ENCODE measurements around the gene MAD1L1. TPM values are rescaled to one million over a fixed set of nuclear protein-coding genes. Genes with fewer than 3 reads are reported as not detected.

MAD1L1 gene
- total and polyA plus RNA-seq, 2 of the 13 experiments (the other 11 are each of a cell fraction or from before 2014, with no cell fraction given) = 17.4 to 64.7 TPM

DNA sequence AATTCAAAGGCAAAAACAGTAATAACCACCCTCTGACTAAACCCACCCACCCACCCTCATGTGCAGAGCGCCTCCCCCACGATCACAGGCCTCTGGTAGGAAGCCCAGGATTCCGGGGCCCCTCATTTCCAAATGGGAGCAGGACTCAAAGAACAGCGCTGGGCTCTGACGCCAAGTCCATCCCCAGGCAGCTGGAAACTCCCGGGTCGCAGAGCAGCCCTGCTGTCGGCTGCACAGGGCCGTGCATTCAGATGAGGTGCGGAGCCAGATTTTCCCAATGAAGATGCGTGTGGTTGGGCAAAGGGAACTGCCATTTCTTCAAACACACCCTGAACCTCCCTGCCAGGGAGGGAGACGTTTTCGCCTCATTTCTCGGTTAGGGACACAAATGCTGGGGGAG lies 152.3 kb downstream of the MAD1L1 start (continued):
- TF ChIP-seq, protein P1, sequence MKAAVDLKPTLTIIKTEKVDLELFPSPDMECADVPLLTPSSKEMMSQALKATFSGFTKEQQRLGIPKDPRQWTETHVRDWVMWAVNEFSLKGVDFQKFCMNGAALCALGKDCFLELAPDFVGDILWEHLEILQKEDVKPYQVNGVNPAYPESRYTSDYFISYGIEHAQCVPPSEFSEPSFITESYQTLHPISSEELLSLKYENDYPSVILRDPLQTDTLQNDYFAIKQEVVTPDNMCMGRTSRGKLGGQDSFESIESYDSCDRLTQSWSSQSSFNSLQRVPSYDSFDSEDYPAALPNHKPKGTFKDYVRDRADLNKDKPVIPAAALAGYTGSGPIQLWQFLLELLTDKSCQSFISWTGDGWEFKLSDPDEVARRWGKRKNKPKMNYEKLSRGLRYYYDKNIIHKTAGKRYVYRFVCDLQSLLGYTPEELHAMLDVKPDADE (CRISPR knock-in tag; IDR thresholded peaks at IDR 0.05) = no peak
- TF ChIP-seq ZC3H4 (CRISPR knock-in tag; IDR thresholded peaks at IDR 0.05; ENCODE audit: borderline replicate concordance) (no peak), HDAC6 (IDR thresholded peaks at IDR 0.05; ENCODE audit: low read depth, low read length) (no peak), SMC3 (IDR thresholded peaks at IDR 0.05; ENCODE audit: low read length) (no peak), ATRX (CRISPR knock-in tag; IDR thresholded peaks at IDR 0.05; ENCODE audit: borderline replicate concordance) (no peak), RBAK (CRISPR knock-in tag; IDR thresholded peaks at IDR 0.05) (no peak), ZBTB8A (CRISPR knock-in tag; IDR thresholded peaks at IDR 0.05; ENCODE audit: borderline replicate concordance, low read depth) (no peak), ZSCAN30 (CRISPR knock-in tag; IDR thresholded peaks at IDR 0.05) (no peak), STAG1 (CRISPR knock-in tag; IDR thresholded peaks at IDR 0.05) (no peak), ZNF12 (CRISPR knock-in tag; IDR thresholded peaks at IDR 0.05) (no peak)
- TF ChIP-seq, protein P2, sequence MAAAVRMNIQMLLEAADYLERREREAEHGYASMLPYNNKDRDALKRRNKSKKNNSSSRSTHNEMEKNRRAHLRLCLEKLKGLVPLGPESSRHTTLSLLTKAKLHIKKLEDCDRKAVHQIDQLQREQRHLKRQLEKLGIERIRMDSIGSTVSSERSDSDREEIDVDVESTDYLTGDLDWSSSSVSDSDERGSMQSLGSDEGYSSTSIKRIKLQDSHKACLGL (CRISPR knock-in tag; IDR thresholded peaks at IDR 0.05) = no peak

DNA sequence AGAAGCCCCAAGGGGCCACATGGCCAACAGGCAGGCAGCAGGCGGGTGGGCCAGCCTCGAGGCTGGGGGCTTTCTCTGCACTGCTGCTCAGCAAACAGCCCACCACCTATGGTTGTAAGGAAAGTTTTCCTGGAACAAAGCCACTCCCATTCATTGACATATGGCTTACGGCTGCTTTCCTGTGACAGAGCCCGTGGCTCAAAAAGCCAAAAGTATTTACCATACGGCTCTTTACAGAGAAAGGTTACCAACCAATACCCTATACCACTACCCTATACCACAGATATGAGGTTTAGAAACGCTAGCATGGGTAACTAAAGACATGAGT lies 152.7 kb downstream of the MAD1L1 start:
- POLR2A ChIA-PET = no interaction called here
- Histone ChIP-seq H3K4me2 (ENCODE audit: low read depth, low read length) (no peak overlapping the region), H3K9me3 (ENCODE audit: low read length) (no peaks in the 10 kb centered on the region), H3K79me2 (ENCODE audit: insufficient read depth, low read length) (no peaks in the 10 kb centered on the region), H4K20me1 (ENCODE audit: insufficient read depth, low read length) (no peaks in the 10 kb centered on the region), H3K27me3 (ENCODE audit: control insufficient read depth in 1 of 2, insufficient read depth in 2 of 2, low read length in 2 of 2) (no peaks in the 10 kb centered on the region), H3K4me3 (replicated peaks in 1 of 3; ENCODE audit: insufficient read depth in 1 of 3, low read depth in 2 of 3, low read length in 3 of 3) (no peak overlapping the region), H2AFZ (ENCODE audit: low read length) (no peak overlapping the region), H3K27ac (ENCODE audit: extremely low read length, insufficient read depth, low read length) (no peak overlapping the region), H3K36me3 (replicated peaks in 1 of 2; ENCODE audit: control insufficient read depth in 1 of 2, insufficient read depth in 2 of 2, low read length in 2 of 2) (peaks cover 9 to 39% of the 10 kb centered on the region in 2 experiments; a peak in 4 of 5 replicates), H3K9ac (ENCODE audit: insufficient read depth, low read depth, low read length) (no peak overlapping the region), H3K4me1 (ENCODE audit: insufficient read depth, low read length) (no peaks in the 10 kb centered on the region)
- no peak for ATAC-seq
- intact Hi-C loops (cut with micrococcal nuclease; ENCODE audit: unreplicated experiment) = no loop called here
- no peak for DNase-seq (ENCODE audit: low spot score)
- CTCF ChIA-PET (ENCODE audit: low intra/inter-chr PET ratio, low total read pairs) = no interaction called here
- WGBS (ENCODE audit: low lambda C conversion rate) = 100% methylated on average over 4 of the region's 6 CpGs
- no peak for FAIRE-seq
- in situ Hi-C loops (cut with HindIII; ENCODE audit: extremely low pct_ligation_motif_present, low pct_unique_long_range_greater_than_20kb) = no loop called here
- BruUV-seq (replicated peaks) = no TSS peak
- TF ChIP-seq, protein P3, sequence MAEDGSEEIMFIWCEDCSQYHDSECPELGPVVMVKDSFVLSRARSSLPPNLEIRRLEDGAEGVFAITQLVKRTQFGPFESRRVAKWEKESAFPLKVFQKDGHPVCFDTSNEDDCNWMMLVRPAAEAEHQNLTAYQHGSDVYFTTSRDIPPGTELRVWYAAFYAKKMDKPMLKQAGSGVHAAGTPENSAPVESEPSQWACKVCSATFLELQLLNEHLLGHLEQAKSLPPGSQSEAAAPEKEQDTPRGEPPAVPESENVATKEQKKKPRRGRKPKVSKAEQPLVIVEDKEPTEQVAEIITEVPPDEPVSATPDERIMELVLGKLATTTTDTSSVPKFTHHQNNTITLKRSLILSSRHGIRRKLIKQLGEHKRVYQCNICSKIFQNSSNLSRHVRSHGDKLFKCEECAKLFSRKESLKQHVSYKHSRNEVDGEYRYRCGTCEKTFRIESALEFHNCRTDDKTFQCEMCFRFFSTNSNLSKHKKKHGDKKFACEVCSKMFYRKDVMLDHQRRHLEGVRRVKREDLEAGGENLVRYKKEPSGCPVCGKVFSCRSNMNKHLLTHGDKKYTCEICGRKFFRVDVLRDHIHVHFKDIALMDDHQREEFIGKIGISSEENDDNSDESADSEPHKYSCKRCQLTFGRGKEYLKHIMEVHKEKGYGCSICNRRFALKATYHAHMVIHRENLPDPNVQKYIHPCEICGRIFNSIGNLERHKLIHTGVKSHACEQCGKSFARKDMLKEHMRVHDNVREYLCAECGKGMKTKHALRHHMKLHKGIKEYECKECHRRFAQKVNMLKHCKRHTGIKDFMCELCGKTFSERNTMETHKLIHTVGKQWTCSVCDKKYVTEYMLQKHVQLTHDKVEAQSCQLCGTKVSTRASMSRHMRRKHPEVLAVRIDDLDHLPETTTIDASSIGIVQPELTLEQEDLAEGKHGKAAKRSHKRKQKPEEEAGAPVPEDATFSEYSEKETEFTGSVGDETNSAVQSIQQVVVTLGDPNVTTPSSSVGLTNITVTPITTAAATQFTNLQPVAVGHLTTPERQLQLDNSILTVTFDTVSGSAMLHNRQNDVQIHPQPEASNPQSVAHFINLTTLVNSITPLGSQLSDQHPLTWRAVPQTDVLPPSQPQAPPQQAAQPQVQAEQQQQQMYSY (CRISPR knock-in tag; IDR thresholded peaks at IDR 0.05) = no peak
- no peak for TF ChIP-seq ZNF709 (CRISPR knock-in tag; IDR thresholded peaks at IDR 0.05)
- TF ChIP-seq, protein P4, sequence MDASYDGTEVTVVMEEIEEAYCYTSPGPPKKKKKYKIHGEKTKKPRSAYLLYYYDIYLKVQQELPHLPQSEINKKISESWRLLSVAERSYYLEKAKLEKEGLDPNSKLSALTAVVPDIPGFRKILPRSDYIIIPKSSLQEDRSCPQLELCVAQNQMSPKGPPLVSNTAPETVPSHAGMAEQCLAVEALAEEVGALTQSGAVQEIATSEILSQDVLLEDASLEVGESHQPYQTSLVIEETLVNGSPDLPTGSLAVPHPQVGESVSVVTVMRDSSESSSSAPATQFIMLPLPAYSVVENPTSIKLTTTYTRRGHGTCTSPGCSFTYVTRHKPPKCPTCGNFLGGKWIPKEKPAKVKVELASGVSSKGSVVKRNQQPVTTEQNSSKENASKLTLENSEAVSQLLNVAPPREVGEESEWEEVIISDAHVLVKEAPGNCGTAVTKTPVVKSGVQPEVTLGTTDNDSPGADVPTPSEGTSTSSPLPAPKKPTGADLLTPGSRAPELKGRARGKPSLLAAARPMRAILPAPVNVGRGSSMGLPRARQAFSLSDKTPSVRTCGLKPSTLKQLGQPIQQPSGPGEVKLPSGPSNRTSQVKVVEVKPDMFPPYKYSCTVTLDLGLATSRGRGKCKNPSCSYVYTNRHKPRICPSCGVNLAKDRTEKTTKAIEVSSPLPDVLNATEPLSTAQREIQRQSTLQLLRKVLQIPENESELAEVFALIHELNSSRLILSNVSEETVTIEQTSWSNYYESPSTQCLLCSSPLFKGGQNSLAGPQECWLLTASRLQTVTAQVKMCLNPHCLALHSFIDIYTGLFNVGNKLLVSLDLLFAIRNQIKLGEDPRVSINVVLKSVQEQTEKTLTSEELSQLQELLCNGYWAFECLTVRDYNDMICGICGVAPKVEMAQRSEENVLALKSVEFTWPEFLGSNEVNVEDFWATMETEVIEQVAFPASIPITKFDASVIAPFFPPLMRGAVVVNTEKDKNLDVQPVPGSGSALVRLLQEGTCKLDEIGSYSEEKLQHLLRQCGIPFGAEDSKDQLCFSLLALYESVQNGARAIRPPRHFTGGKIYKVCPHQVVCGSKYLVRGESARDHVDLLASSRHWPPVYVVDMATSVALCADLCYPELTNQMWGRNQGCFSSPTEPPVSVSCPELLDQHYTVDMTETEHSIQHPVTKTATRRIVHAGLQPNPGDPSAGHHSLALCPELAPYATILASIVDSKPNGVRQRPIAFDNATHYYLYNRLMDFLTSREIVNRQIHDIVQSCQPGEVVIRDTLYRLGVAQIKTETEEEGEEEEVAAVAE (CRISPR knock-in tag; IDR thresholded peaks at IDR 0.05; ENCODE audit: borderline replicate concordance) = no peak

Measured in HepG2 (cell line).